OCI-LY1 (cell line): ENCODE results near the gene CDC42EP4.

Source experiments
- H2AFZ ChIP-seq: fragments of 200-600 bp; sonication (generic), shearing (Covaris generic); 2 replicates; pipeline ENCODE4 v1.6.0; 2014; ENCODE audit warnings: antibody characterized with exemption, mild to moderate bottlenecking, low read length
- H3F3A ChIP-seq: fragments of 200-600 bp; sonication (generic), shearing (Covaris generic); 2 replicates; pipeline ENCODE4 v1.6.0; 2014; ENCODE audit warnings: mild to moderate bottlenecking, antibody characterized with exemption, low read length, moderate library complexity; ENCODE audit not compliant: insufficient read depth
- H3K27ac ChIP-seq: fragments of 200-600 bp; sonication (generic); 2 replicates; pipeline ENCODE4 v1.5.1; 2014; ENCODE audit warnings: low read length, mixed run types, mild to moderate bottlenecking, low read depth; ENCODE audit not compliant: poor library complexity, severe bottlenecking
- H3K27me3 ChIP-seq: fragments of 200-600 bp; sonication (generic); 2 replicates; pipeline ENCODE4 v1.6.0; 2014; ENCODE audit warnings: antibody characterized with exemption, mild to moderate bottlenecking, low read length, moderate library complexity; ENCODE audit not compliant: insufficient read depth
- H3K36me3 ChIP-seq: fragments of 200-600 bp; sonication (generic); 2 replicates; pipeline ENCODE4 v1.6.1; 2014; ENCODE audit warnings: mild to moderate bottlenecking, antibody characterized with exemption, low read length, moderate library complexity, mixed read lengths; ENCODE audit not compliant: insufficient read depth
- H3K4me1 ChIP-seq: fragments of 200-600 bp; sonication (generic); 2 replicates; pipeline ENCODE4 v1.5.1; 2014; ENCODE audit warnings: mild to moderate bottlenecking, low read length, moderate library complexity; ENCODE audit not compliant: insufficient read depth, severe bottlenecking
- H3K4me2 ChIP-seq: fragments of 200-600 bp; sonication (generic), shearing (Covaris generic); 2 replicates; pipeline ENCODE4 v1.6.1; 2014; ENCODE audit warnings: low read length
- H3K4me3 ChIP-seq: fragments of 200-600 bp; sonication (generic); 2 replicates; pipeline ENCODE4 v1.5.1; 2014; ENCODE audit warnings: low read length, low read depth, mild to moderate bottlenecking, mixed read lengths; ENCODE audit not compliant: poor library complexity, severe bottlenecking
- H3K79me2 ChIP-seq: fragments of 200-600 bp; shearing (Covaris generic); 2 replicates; pipeline ENCODE4 v1.6.1; 2016; ENCODE audit warnings: mixed run types, low read length, mixed read lengths; ENCODE audit not compliant: insufficient read depth
- H3K9ac ChIP-seq: fragments of 200-600 bp; sonication (generic), shearing (Covaris generic); 2 replicates; pipeline ENCODE4 v1.6.1; 2014; ENCODE audit warnings: mild to moderate bottlenecking, low read length, mixed read lengths
- H3K9me2 ChIP-seq: fragments of 200-600 bp; sonication (generic), shearing (Covaris generic); 2 replicates; pipeline ENCODE4 v1.6.1; 2014; ENCODE audit warnings: low read depth, mild to moderate bottlenecking, low read length, mixed read lengths
- H3K9me3 ChIP-seq: fragments of 200-600 bp; shearing (Covaris generic); 2 replicates; pipeline ENCODE4 v1.6.1; 2014; ENCODE audit warnings: low read length, mixed read lengths
- H4K20me1 ChIP-seq: fragments of 200-600 bp; sonication (generic), shearing (Covaris generic); 2 replicates; pipeline ENCODE4 v1.6.0; 2016; ENCODE audit warnings: mild to moderate bottlenecking, low read length; ENCODE audit not compliant: insufficient read depth
- EZH2 ChIP-seq: fragments of 200-600 bp; sonication (generic), shearing (Covaris generic); IDR thresholded peaks from 2 replicates; pipeline ENCODE4 v1.8.0; 2017; ENCODE audit warnings: borderline replicate concordance, mixed run types, mild to moderate bottlenecking, antibody characterized with exemption, low read length, moderate library complexity, mixed read lengths
- TF ChIP-seq, protein P1 (sequence below): fragments of 200-600 bp; sonication (generic), shearing (Covaris generic); IDR thresholded peaks from 2 replicates; pipeline ENCODE4 v1.5.1; 2017; ENCODE audit warnings: mild to moderate bottlenecking, antibody characterized with exemption, low read length, moderate library complexity, mixed read lengths

Gene CDC42EP4

DNA sequence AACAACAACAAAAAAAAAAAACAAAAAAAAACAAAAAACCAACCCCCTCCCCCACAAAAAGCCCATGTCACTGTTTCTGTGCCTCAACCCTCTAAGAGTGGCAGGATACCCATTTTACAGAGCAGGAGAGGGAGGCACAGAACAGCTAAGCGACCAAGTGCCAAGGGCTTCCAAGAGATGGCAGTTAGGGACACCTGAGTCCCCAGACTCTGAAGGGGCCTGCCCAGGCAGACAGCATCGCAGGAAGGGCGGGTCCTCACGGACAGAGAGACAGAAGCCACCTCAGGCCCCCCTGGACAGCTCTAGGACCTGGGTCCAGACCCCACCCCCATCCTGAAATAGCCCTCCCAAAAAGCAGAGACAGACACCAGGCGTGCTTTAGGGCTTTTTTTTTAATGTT is 28.6 kb downstream of the CDC42EP4 start:
- Histone ChIP-seq H2AFZ (no peak overlapping the region), H3K79me2 (no peaks in the 10 kb centered on the region), H3K9me2 (no peaks in the 10 kb centered on the region), H3K36me3 (no peaks in the 10 kb centered on the region), H3K4me2 (no peak overlapping the region), H3K4me3 (no peak overlapping the region), H3K27ac (no peak overlapping the region), H3F3A (no peaks in the 10 kb centered on the region), H3K4me1 (no peaks in the 10 kb centered on the region), H3K9ac (no peak overlapping the region), H3K9me3 (no peaks in the 10 kb centered on the region), H4K20me1 (no peaks in the 10 kb centered on the region), H3K27me3 (no peaks in the 10 kb centered on the region; the same call in none of the 2 replicates)
- no peak for TF ChIP-seq EZH2
- TF ChIP-seq, protein P1, sequence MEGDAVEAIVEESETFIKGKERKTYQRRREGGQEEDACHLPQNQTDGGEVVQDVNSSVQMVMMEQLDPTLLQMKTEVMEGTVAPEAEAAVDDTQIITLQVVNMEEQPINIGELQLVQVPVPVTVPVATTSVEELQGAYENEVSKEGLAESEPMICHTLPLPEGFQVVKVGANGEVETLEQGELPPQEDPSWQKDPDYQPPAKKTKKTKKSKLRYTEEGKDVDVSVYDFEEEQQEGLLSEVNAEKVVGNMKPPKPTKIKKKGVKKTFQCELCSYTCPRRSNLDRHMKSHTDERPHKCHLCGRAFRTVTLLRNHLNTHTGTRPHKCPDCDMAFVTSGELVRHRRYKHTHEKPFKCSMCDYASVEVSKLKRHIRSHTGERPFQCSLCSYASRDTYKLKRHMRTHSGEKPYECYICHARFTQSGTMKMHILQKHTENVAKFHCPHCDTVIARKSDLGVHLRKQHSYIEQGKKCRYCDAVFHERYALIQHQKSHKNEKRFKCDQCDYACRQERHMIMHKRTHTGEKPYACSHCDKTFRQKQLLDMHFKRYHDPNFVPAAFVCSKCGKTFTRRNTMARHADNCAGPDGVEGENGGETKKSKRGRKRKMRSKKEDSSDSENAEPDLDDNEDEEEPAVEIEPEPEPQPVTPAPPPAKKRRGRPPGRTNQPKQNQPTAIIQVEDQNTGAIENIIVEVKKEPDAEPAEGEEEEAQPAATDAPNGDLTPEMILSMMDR = no peak

DNA sequence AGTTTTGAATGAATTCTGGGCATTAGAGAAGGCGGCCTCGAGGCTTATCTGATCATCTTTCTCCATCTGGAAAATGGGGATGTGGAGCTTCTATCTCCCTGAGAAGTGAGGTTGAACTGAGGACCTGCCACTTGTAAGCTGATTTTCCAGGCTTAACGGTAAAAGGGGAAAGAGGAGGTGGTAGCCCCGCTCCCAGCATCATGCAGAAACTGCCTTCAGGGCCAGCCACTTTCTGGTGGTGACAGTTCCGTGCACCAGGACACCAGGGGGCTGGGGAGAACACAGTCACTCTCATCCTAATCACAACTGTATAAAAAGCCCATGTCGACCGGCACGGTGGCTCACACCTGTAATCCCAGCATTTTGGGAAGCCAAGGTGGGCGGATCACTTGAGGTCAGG is 29.2 kb downstream of the CDC42EP4 start:
- Histone ChIP-seq H3K9me3 (no peaks in the 10 kb centered on the region), H3K36me3 (no peaks in the 10 kb centered on the region), H3F3A (no peaks in the 10 kb centered on the region), H4K20me1 (no peaks in the 10 kb centered on the region), H3K27me3 (no peaks in the 10 kb centered on the region; the same call in none of the 2 replicates), H3K27ac (no peak overlapping the region), H3K4me1 (no peaks in the 10 kb centered on the region), H2AFZ (no peak overlapping the region), H3K9ac (no peak overlapping the region), H3K79me2 (no peaks in the 10 kb centered on the region), H3K9me2 (no peaks in the 10 kb centered on the region), H3K4me2 (no peak overlapping the region), H3K4me3 (no peak overlapping the region)
- TF ChIP-seq EZH2 = no peak
- TF ChIP-seq, protein P1 = no peak

DNA sequence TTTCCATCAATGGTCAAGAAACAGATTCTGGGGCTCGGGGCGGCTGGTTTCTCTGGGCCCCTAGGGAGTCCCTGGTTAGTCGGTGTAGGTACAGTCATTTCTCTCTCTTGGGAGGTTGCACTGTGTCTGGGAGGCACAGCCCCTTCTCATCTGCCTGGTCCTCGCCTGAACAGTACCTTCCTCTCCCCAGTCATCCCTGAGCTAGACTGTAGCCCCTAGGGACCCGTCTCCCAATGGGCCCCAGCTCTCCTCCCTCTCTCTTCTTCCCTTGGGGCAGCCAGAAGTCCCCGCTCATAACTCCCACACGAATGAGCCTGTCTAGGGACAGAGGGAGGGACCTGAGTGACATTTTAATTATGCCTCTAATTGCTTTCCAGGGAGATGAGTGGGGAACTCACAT is 29.9 kb downstream of the CDC42EP4 start:
- H3K36me3 ChIP-seq = no peaks in the 10 kb centered on the region
- H3K4me1 ChIP-seq = no peaks in the 10 kb centered on the region
- no peak overlapping the region for H2AFZ ChIP-seq
- H3K9me3 ChIP-seq = no peaks in the 10 kb centered on the region
- no peaks in the 10 kb centered on the region for H3K79me2 ChIP-seq
- TF ChIP-seq, protein P1 = no peak
- TF ChIP-seq EZH2 = no peak
- H3K27me3 ChIP-seq = no peaks in the 10 kb centered on the region; the same call in 1 of the 2 replicates
- H3F3A ChIP-seq = no peaks in the 10 kb centered on the region
- H4K20me1 ChIP-seq = no peaks in the 10 kb centered on the region
- no peak overlapping the region for H3K9ac ChIP-seq
- H3K4me2 ChIP-seq = no peak overlapping the region
- H3K9me2 ChIP-seq = no peaks in the 10 kb centered on the region
- no peak overlapping the region for H3K27ac ChIP-seq
- no peak overlapping the region for H3K4me3 ChIP-seq
